Esophagus muscularis mucosa (tissue), 3 donors: Measurements from ENCODE around the gene MYO1G.

ENCODE experiments used
- POLR2A ChIP-seq: fragments of 450-650 bp; IDR thresholded peaks from one replicate; pipeline ENCODE4 v1.6.1; 2017; ENCODE audit warnings: antibody characterized with exemption, moderate library complexity, mild to moderate bottlenecking, low read depth
- TF ChIP-seq, protein P1 (sequence below), 3 experiments: fragments of 200-600 bp in 2 of 3; fragments of 450-650 bp in 1 of 3; sonication (generic) in 2 of 3; IDR thresholded peaks; one replicate each; pipeline ENCODE4 v1.5.1; 2017 to 2019; ENCODE audit warnings: antibody characterized with exemption in 3 of 3, mild to moderate bottlenecking in 2 of 3, moderate library complexity in 1 of 3

DNA sequence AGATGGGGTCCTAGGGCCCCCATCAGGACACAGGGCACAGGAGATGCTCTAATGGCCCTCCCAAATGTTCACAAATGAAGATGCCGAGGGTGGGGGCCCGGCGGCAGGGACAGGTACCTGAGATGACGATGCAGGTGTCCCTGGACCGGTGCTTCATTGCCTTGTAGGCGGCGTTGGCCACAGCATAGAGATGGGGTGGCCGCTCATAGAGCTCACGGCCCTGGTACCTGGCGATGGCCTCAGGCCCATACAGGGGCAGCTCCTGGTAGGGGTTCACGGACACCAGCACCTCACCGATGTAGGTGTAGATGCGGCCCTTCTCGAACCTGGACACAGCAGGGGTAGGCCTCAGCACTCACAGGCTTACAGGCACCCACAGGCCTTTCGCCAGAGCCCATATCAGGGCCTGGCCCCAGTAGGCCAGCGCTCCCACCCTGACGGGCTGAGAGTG, 2.0 kb downstream of the MYO1G start:
- TF ChIP-seq, protein P1, sequence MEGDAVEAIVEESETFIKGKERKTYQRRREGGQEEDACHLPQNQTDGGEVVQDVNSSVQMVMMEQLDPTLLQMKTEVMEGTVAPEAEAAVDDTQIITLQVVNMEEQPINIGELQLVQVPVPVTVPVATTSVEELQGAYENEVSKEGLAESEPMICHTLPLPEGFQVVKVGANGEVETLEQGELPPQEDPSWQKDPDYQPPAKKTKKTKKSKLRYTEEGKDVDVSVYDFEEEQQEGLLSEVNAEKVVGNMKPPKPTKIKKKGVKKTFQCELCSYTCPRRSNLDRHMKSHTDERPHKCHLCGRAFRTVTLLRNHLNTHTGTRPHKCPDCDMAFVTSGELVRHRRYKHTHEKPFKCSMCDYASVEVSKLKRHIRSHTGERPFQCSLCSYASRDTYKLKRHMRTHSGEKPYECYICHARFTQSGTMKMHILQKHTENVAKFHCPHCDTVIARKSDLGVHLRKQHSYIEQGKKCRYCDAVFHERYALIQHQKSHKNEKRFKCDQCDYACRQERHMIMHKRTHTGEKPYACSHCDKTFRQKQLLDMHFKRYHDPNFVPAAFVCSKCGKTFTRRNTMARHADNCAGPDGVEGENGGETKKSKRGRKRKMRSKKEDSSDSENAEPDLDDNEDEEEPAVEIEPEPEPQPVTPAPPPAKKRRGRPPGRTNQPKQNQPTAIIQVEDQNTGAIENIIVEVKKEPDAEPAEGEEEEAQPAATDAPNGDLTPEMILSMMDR (IDR thresholded peaks at IDR 0.05), result no peak
- TF ChIP-seq POLR2A, result no peak
